GM23338 (cell line): Measurements from ENCODE around the gene MAPK8IP3. TPM values are rescaled to one million over a fixed set of nuclear protein-coding genes. Genes with fewer than 3 reads are reported as not detected.
A peak's percentile ranks its signal among the peaks of the same experiment; 100 is the strongest.

ENCODE experiments used
- ATAC-seq: fragments of 200-7000 bp; cut with Tn5 transposase; 3 replicates; pipeline ENCODE4 v1.9.1; 2020
- DNase-seq: peaks from one replicate; pipeline ENCODE4 v3.0.0-alpha.2; 2015; ENCODE audit warnings: low spot score
- H2AFZ ChIP-seq: fragments of 200-600 bp; sonication (generic); 2 replicates; pipeline ENCODE4 v1.8.0; 2016; ENCODE audit warnings: antibody characterized with exemption, mild to moderate bottlenecking, moderate library complexity
- H3F3A ChIP-seq: fragments of 200-600 bp; sonication (generic); replicated peaks from 2 replicates; pipeline ENCODE4 v1.8.0; 2017; ENCODE audit warnings: antibody characterized with exemption, mixed run types, low read depth
- H3K27ac ChIP-seq: fragments of 200-600 bp; sonication (generic); 2 replicates; pipeline ENCODE4 v1.6.1; 2016; ENCODE audit warnings: low read depth
- H3K27me3 ChIP-seq: fragments of 200-600 bp; sonication (generic); 2 replicates; pipeline ENCODE4 v1.8.0; 2016; ENCODE audit warnings: mild to moderate bottlenecking, mixed run types, moderate library complexity; ENCODE audit not compliant: insufficient read depth
- H3K36me3 ChIP-seq: fragments of 200-600 bp; sonication (generic); 2 replicates; pipeline ENCODE4 v1.8.0; 2016; ENCODE audit warnings: mild to moderate bottlenecking; ENCODE audit not compliant: insufficient read depth
- H3K4me1 ChIP-seq: fragments of 200-600 bp; sonication (generic); 2 replicates; pipeline ENCODE4 v1.8.0; 2016; ENCODE audit warnings: mild to moderate bottlenecking, moderate library complexity; ENCODE audit not compliant: insufficient read depth
- H3K4me2 ChIP-seq: fragments of 200-600 bp; sonication (generic); 2 replicates; pipeline ENCODE4 v1.7.1; 2017; ENCODE audit warnings: mixed run types
- H3K4me3 ChIP-seq: fragments of 200-600 bp; sonication (generic); 2 replicates; pipeline ENCODE4 v1.6.1; 2016; ENCODE audit warnings: mixed run types
- H3K79me2 ChIP-seq: fragments of 200-600 bp; sonication (generic); replicated peaks from 2 replicates; pipeline ENCODE4 v1.8.0; 2017; ENCODE audit warnings: mild to moderate bottlenecking; ENCODE audit not compliant: insufficient read depth
- H3K9me2 ChIP-seq: fragments of 200-600 bp; sonication (generic); 2 replicates; pipeline ENCODE4 v1.8.0; 2017; ENCODE audit not compliant: insufficient read depth
- H4K20me1 ChIP-seq: fragments of 200-600 bp; sonication (generic); replicated peaks from 2 replicates; pipeline ENCODE4 v1.8.0; 2017; ENCODE audit warnings: mild to moderate bottlenecking; ENCODE audit not compliant: insufficient read depth
- H3K27ac Mint-ChIP-seq: 2 replicates; pipeline ENCODE4 v1.8.0; 2020; ENCODE audit warnings: inconsistent platforms, mild to moderate bottlenecking, moderate library complexity, mixed read lengths
- H3K27me3 Mint-ChIP-seq: 3 replicates; pipeline ENCODE4 v1.8.0; 2022; ENCODE audit warnings: low read depth, mild to moderate bottlenecking, moderate library complexity, mixed read lengths, inconsistent platforms; ENCODE audit not compliant: insufficient read depth, poor library complexity
- H3K36me3 Mint-ChIP-seq: 3 replicates; pipeline ENCODE4 v1.8.0; 2021; ENCODE audit warnings: low read depth, mild to moderate bottlenecking, inconsistent platforms, moderate library complexity, mixed read lengths
- H3K4me1 Mint-ChIP-seq: 3 replicates; pipeline ENCODE4 v1.8.0; 2020; ENCODE audit warnings: mild to moderate bottlenecking, inconsistent platforms, mixed read lengths
- H3K4me3 Mint-ChIP-seq: 3 replicates; pipeline ENCODE4 v1.8.0; 2021; ENCODE audit warnings: moderate library complexity, mild to moderate bottlenecking, inconsistent platforms, mixed read lengths
- H3K9me3 Mint-ChIP-seq: 3 replicates; pipeline ENCODE4 v1.8.0; 2020; ENCODE audit warnings: moderate library complexity, mild to moderate bottlenecking, inconsistent platforms, mixed read lengths
- CREB1 ChIP-seq: fragments of 250-450 bp; sonication (Bioruptor Pico); IDR thresholded peaks from 2 replicates; pipeline ENCODE4 v1.5.0; 2020; ENCODE audit warnings: low read depth, mild to moderate bottlenecking, moderate library complexity
- EZH2 ChIP-seq: fragments of 200-600 bp; sonication (generic); IDR thresholded peaks from one replicate; pipeline ENCODE4 v1.8.0; 2017; ENCODE audit warnings: antibody characterized with exemption, mild to moderate bottlenecking, low read depth; ENCODE audit not compliant: unreplicated experiment
- EZH2phosphoT487 ChIP-seq: fragments of 200-600 bp; sonication (generic); IDR thresholded peaks from one replicate; pipeline ENCODE4 v1.8.1; 2018; ENCODE audit warnings: antibody characterized with exemption; ENCODE audit not compliant: unreplicated experiment
- JUNB ChIP-seq: IDR thresholded peaks from one replicate; pipeline ENCODE4 v1.6.1; 2016; ENCODE audit warnings: antibody characterized with exemption; ENCODE audit not compliant: unreplicated experiment
- POLR2AphosphoS5 ChIP-seq: IDR thresholded peaks from 2 replicates; pipeline ENCODE4 v1.6.1; 2016; ENCODE audit warnings: antibody characterized with exemption, low read depth
- STAT1 ChIP-seq: IDR thresholded peaks from one replicate; pipeline ENCODE4 v1.6.1; 2016; ENCODE audit warnings: antibody characterized with exemption; ENCODE audit not compliant: unreplicated experiment
- ZNF114 ChIP-seq: fragments of 250-450 bp; sonication (Bioruptor Pico); IDR thresholded peaks from 2 replicates; pipeline ENCODE4 v1.5.0; 2020; ENCODE audit warnings: mild to moderate bottlenecking, moderate library complexity
- ZNF331 ChIP-seq: fragments of 250-450 bp; sonication (Bioruptor Pico); IDR thresholded peaks from 2 replicates; pipeline ENCODE4 v1.5.0; 2020; ENCODE audit warnings: low read depth, mild to moderate bottlenecking, moderate library complexity
- polyA plus RNA-seq: library from polyadenylated mRNA; unstranded; fragments of >200 nt; fragmentation: Nextera tagmentation; extraction: Ambion mirVana; gene quantifications from 2 replicates; pipeline ENCODE4 v1.2.1, GENCODE V29; 2016
- total RNA-seq: library from RNA; depleted of rRNA; stranded (reverse); fragments of >200 nt; shearing (Covaris generic); gene quantifications from 2 replicates; pipeline ENCODE4 v1.2.3, GENCODE V29; 2014
- TF ChIP-seq, protein P1 (sequence below): fragments of 250-450 bp; sonication (Bioruptor Pico); IDR thresholded peaks from 2 replicates; pipeline ENCODE4 v1.5.0; 2020; ENCODE audit warnings: mild to moderate bottlenecking, moderate library complexity

Gene MAPK8IP3
- total and polyA plus RNA-seq, 2 experiments from 2014 or later: 11.3 to 58.4 TPM

DNA sequence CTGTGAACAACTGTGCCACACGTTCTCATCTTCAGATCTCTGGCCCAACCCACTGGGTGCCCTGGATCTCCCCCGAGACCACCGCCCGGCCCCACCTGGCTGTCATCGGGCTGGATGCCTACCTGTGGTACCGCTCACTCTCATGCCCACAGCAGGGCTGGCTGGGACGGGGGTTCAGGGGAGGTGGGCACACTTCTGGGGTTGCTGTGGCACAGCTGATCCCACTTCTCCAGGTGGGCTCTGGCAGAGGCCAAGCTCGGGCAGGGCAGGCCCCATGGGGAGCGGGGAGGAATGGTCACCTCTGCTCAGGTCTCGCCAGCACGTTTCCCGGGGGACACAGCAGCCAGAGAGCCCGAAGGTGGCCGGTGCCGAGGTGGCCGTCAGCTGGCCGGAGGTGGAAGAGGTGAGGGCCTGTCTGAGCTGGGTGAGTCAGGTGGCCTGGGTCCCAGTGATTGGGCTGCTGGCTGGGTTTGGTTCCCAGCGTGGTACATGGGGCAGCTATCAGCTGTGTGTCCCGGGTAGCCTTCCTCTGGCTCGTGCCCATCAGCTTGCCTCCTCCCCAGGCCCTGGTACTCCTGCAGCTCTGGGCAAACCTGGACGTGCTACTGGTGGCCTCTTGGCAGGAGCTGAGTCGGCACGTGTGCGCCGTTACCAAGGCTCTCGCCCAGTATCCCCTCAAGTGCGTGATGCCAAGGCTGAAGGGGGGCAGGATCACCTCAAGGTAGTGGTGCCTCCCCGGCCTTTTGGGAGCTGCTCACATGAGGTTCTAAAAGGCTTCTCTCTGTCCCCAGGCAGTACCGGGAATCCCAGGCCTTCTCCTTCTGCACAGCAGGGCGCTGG is 69.2 kb downstream of the MAPK8IP3 start:
- no peaks in the 10 kb centered on the region for H3K27me3 ChIP-seq
- H3K27me3 Mint-ChIP-seq: peaks cover 22% of the 10 kb centered on the region

More for the DNA sequence above, 69.2 kb downstream of the MAPK8IP3 start:
- peaks cover 4% of the 10 kb centered on the region; the same call in 2 of the 3 replicates for H3K9me3 Mint-ChIP-seq
- peaks cover 17% of the 10 kb centered on the region for H3K36me3 Mint-ChIP-seq
- peaks cover 5% of the 10 kb centered on the region for H3K4me1 Mint-ChIP-seq
- peak overlapping the region; percentile 30; the same call in 1 of the 3 replicates for H3K4me3 Mint-ChIP-seq
- no peak overlapping the region for H3K4me2 ChIP-seq
- no peak overlapping the region for H3K27ac Mint-ChIP-seq
- H3K9me2 ChIP-seq: no peaks in the 10 kb centered on the region
- H4K20me1 ChIP-seq: peaks cover 5% of the 10 kb centered on the region; the same call in 1 of the 2 replicates
- peaks cover 11% of the 10 kb centered on the region; the same call in 1 of the 2 replicates for H3F3A ChIP-seq
- DNase-seq (no peak), ATAC-seq (no peak)
- peaks cover under 1% of the 10 kb centered on the region for H3K4me1 ChIP-seq
- H3K27ac ChIP-seq: no peak overlapping the region
- H3K36me3 ChIP-seq: no peaks in the 10 kb centered on the region
- TF ChIP-seq POLR2AphosphoS5 (no peak), STAT1 (no peak), CREB1 (no peak), ZNF114 (CRISPR knock-in tag) (no peak), EZH2 (no peak), ZNF331 (no peak), JUNB (no peak), EZH2phosphoT487 (no peak)
- TF ChIP-seq, protein P1, sequence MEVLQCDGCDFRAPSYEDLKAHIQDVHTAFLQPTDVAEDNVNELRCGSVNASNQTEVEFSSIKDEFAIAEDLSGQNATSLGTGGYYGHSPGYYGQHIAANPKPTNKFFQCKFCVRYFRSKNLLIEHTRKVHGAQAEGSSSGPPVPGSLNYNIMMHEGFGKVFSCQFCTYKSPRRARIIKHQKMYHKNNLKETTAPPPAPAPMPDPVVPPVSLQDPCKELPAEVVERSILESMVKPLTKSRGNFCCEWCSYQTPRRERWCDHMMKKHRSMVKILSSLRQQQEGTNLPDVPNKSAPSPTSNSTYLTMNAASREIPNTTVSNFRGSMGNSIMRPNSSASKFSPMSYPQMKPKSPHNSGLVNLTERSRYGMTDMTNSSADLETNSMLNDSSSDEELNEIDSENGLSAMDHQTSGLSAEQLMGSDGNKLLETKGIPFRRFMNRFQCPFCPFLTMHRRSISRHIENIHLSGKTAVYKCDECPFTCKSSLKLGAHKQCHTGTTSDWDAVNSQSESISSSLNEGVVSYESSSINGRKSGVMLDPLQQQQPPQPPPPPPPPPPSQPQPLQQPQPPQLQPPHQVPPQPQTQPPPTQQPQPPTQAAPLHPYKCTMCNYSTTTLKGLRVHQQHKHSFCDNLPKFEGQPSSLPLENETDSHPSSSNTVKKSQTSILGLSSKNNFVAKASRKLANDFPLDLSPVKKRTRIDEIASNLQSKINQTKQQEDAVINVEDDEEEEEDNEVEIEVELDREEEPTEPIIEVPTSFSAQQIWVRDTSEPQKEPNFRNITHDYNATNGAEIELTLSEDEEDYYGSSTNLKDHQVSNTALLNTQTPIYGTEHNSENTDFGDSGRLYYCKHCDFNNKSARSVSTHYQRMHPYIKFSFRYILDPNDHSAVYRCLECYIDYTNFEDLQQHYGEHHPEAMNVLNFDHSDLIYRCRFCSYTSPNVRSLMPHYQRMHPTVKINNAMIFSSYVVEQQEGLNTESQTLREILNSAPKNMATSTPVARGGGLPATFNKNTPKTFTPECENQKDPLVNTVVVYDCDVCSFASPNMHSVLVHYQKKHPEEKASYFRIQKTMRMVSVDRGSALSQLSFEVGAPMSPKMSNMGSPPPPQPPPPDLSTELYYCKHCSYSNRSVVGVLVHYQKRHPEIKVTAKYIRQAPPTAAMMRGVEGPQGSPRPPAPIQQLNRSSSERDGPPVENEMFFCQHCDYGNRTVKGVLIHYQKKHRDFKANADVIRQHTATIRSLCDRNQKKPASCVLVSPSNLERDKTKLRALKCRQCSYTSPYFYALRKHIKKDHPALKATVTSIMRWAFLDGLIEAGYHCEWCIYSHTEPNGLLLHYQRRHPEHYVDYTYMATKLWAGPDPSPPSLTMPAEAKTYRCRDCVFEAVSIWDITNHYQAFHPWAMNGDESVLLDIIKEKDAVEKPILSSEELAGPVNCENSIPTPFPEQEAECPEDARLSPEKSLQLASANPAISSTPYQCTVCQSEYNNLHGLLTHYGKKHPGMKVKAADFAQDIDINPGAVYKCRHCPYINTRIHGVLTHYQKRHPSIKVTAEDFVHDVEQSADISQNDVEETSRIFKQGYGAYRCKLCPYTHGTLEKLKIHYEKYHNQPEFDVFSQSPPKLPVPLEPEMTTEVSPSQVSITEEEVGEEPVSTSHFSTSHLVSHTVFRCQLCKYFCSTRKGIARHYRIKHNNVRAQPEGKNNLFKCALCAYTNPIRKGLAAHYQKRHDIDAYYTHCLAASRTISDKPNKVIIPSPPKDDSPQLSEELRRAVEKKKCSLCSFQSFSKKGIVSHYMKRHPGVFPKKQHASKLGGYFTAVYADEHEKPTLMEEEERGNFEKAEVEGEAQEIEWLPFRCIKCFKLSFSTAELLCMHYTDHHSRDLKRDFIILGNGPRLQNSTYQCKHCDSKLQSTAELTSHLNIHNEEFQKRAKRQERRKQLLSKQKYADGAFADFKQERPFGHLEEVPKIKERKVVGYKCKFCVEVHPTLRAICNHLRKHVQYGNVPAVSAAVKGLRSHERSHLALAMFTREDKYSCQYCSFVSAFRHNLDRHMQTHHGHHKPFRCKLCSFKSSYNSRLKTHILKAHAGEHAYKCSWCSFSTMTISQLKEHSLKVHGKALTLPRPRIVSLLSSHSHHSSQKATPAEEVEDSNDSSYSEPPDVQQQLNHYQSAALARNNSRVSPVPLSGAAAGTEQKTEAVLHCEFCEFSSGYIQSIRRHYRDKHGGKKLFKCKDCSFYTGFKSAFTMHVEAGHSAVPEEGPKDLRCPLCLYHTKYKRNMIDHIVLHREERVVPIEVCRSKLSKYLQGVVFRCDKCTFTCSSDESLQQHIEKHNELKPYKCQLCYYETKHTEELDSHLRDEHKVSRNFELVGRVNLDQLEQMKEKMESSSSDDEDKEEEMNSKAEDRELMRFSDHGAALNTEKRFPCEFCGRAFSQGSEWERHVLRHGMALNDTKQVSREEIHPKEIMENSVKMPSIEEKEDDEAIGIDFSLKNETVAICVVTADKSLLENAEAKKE: no peak
- no peak overlapping the region for H3K4me3 ChIP-seq
- no peak overlapping the region for H2AFZ ChIP-seq
- peaks cover 15% of the 10 kb centered on the region for H3K79me2 ChIP-seq
